ENCODE data around the gene YAF2.
A peak's percentile ranks its signal among the peaks of the same experiment; 100 is the strongest.
"Not testable (repeated sequence)": the region's sequence is repeated elsewhere in the genome, so short reads cannot be mapped to it uniquely, and the experiment has no call there.

The YAF2 gene

GRCh38 chr12:42252645-42253044, 14.6 kb upstream of the YAF2 start:
- not testable (repeated sequence) for DNase-seq

GRCh38 chr12:42249033-42249432, 11.0 kb upstream of the YAF2 start:
- not testable (repeated sequence) for DNase-seq

GRCh38 chr12:42240131-42240750, 2.2 kb upstream of the YAF2 start:
- DNase-seq, result no peak

GRCh38 chr12:42237853-42238239, 202 bp downstream of the YAF2 start:
- DNase-seq, result no peak

- peak; percentile 84 for DNase-seq
Observed at GRCh38 chr12:42237052-42237852, 796 bp downstream of the YAF2 start.

GRCh38 chr12:42236017-42236416, 2.0 kb downstream of the YAF2 start:
- DNase-seq, result no peak

- DNase-seq, result no peak
Observed at GRCh38 chr12:42235426-42235825, 2.6 kb downstream of the YAF2 start.

GRCh38 chr12:42234970-42235369, 3.1 kb downstream of the YAF2 start:
- no peak for DNase-seq

- DNase-seq, result not testable (repeated sequence)
Observed at GRCh38 chr12:42227525-42227924, 10.5 kb downstream of the YAF2 start.

GRCh38 chr12:42224501-42224900, 13.5 kb downstream of the YAF2 start:
- not testable (repeated sequence) for DNase-seq

- DNase-seq, result no peak
Observed at GRCh38 chr12:42222724-42223123, 15.3 kb downstream of the YAF2 start.

GRCh38 chr12:42221726-42222125, 16.3 kb downstream of the YAF2 start:
- DNase-seq, result no peak

- DNase-seq, result no peak
Observed at GRCh38 chr12:42217656-42218055, 20.4 kb downstream of the YAF2 start.

GRCh38 chr12:42216737-42217136, 21.3 kb downstream of the YAF2 start:
- no peak for DNase-seq

- not testable (repeated sequence) for DNase-seq
Observed at GRCh38 chr12:42215759-42216158, 22.3 kb downstream of the YAF2 start.

GRCh38 chr12:42213954-42214426, 24.1 kb downstream of the YAF2 start:
- no peak for DNase-seq

GRCh38 chr12:42213023-42213422, 25.0 kb downstream of the YAF2 start:
- no peak for DNase-seq

GRCh38 chr12:42208574-42208973, 29.5 kb downstream of the YAF2 start:
- DNase-seq, result no peak

GRCh38 chr12:42204819-42205218, 33.2 kb downstream of the YAF2 start:
- no peak for DNase-seq

- DNase-seq, result no peak
Observed at GRCh38 chr12:42204362-42204761, 33.7 kb downstream of the YAF2 start.

GRCh38 chr12:42201063-42201462, 37.0 kb downstream of the YAF2 start:
- DNase-seq, result no peak

- DNase-seq, result no peak
Observed at GRCh38 chr12:42199007-42199406, 39.0 kb downstream of the YAF2 start.

- DNase-seq, result no peak
Observed at GRCh38 chr12:42196723-42197603, 41.1 kb downstream of the YAF2 start.
